Gastrocnemius medialis (tissue), 4 donors: ENCODE measurements around the gene STK38L. TPM values are rescaled to one million over a fixed set of nuclear protein-coding genes. Genes with fewer than 3 reads are reported as not detected.

Experiments
- ATAC-seq, 2 donors: fragments of 150-250 bp; one replicate each; pipeline ENCODE4 v1.9.1; 2016
- DNase-seq, 2 donors: peaks; one replicate each; pipeline ENCODE4 v3.0.0-alpha.2; 2019
- H3K27ac ChIP-seq, 4 donors: fragments of 200-600 bp; sonication (generic); 1 replicate in 1 of 4; 2 replicates in 3 of 4; pipeline ENCODE4 v1.5.1; 2016 to 2018; ENCODE audit warnings: mild to moderate bottlenecking in 2 of 4, moderate library complexity in 1 of 4
- H3K27me3 ChIP-seq, 3 donors: fragments of 200-600 bp; sonication (generic) in 2 of 3; 1 replicate in 1 of 3; 2 replicates in 2 of 3; pipeline versions ENCODE4 v1.5.1 to v1.6.0; 2016 to 2019; ENCODE audit warnings: mild to moderate bottlenecking in 1 of 3, moderate library complexity in 1 of 3
- H3K36me3 ChIP-seq, 2 donors: fragments of 200-600 bp; sonication (generic) in 1 of 2; one replicate each; pipeline ENCODE4 v1.5.1; 2017 to 2018
- H3K4me1 ChIP-seq, 2 donors: fragments of 200-600 bp; sonication (generic) in 1 of 2; one replicate each; pipeline ENCODE4 v1.5.1; 2016 to 2017; ENCODE audit warnings: mild to moderate bottlenecking in 2 of 2
- H3K4me3 ChIP-seq, 4 donors: fragments of 200-600 bp; sonication (generic) in 3 of 4; 1 replicate in 1 of 4; 2 replicates in 3 of 4; pipeline ENCODE4 v1.5.1; 2016 to 2019; ENCODE audit warnings: mild to moderate bottlenecking in 2 of 4
- H3K9me3 ChIP-seq, 3 donors: fragments of 200-600 bp; sonication (generic) in 2 of 3; 1 replicate in 1 of 3; 2 replicates in 2 of 3; pipeline ENCODE4 v1.5.1; 2016 to 2019
- POLR2A ChIP-seq, 2 donors: fragments of 450-650 bp; IDR thresholded peaks; one replicate each; pipeline ENCODE4 v1.6.1; 2017; ENCODE audit warnings: antibody characterized with exemption in 2 of 2, mild to moderate bottlenecking in 2 of 2, moderate library complexity in 2 of 2
- in situ Hi-C, 4 donors: fragments of 200-750 bp; cut with MboI; loops; one replicate each; pipeline versions ENCODE4 v1.15.0 to v1.8.0; 2017; ENCODE audit warnings: low sequenced_read_pairs in 4 of 4
- intact Hi-C: fragments of 100-400 bp; cut with DNase I; formaldehyde crosslinking; loops from one replicate; pipeline ENCODE4 v1.15.1; 2023; ENCODE audit warnings: low total_unique reads
- total RNA-seq, 4 donors: library from RNA; depleted of rRNA; stranded (reverse); fragments of >200 nt; gene quantifications; one replicate each; pipeline versions ENCODE4 v1.1.0 to v1.2.3, GENCODE V29; 2016
- TF ChIP-seq, protein P1 (sequence below), 5 experiments: fragments of 450-650 bp in 3 of 5; fragments of 200-600 bp in 2 of 5; sonication (generic) in 2 of 5; IDR thresholded peaks in 4 of 5; conservative IDR thresholded peaks in 1 of 5; 1 replicate in 4 of 5; 2 replicates in 1 of 5; pipeline ENCODE4 v1.5.1; 2016 to 2019; ENCODE audit warnings: antibody characterized with exemption in 5 of 5, mild to moderate bottlenecking in 3 of 5, moderate library complexity in 3 of 5

STK38L gene
- total RNA-seq, 4 donors from 2014 or later: 12.9 to 20.0 (median 13.5) TPM

DNA sequence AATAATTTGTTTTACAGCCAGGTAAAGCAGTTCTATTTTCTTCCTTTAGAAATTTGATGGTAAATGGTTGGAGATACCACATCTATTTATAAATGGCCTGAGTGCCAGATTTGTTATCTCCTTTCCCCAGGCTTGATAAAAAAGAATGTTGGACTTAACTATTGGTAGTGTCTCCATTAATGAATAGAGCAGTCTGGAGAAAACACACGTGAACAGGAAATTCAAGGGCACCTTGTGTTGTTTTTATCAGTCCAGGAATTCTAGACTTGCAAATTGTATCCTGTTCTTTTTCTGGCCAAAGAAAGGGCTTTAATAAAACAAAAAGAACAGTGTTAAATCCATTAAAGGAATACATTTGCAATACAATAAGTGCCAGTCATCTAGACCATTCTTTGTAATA lies 47.8 kb downstream of the STK38L start:
- Histone ChIP-seq H3K36me3 (no peaks in the 10 kb centered on the region), H3K4me3 (no peak overlapping the region), H3K4me1 (peaks cover 5 to 47% of the 10 kb centered on the region in 2 donors), H3K27ac (peak overlapping the region in 3 of 4 donors; percentile 32 to 65 (median 42)), H3K9me3 (no peaks in the 10 kb centered on the region), H3K27me3 (no peaks in the 10 kb centered on the region)
- in situ Hi-C loops: no loop called here
- ATAC-seq: peak; percentile 53 to 62
- intact Hi-C loops: loop anchor here (5.0 kb wide), 1 partner anchor 45 kb away; no protein-coding TSS in a partner anchor
- no peak for TF ChIP-seq POLR2A (IDR thresholded peaks at IDR 0.05)
- TF ChIP-seq, protein P1, sequence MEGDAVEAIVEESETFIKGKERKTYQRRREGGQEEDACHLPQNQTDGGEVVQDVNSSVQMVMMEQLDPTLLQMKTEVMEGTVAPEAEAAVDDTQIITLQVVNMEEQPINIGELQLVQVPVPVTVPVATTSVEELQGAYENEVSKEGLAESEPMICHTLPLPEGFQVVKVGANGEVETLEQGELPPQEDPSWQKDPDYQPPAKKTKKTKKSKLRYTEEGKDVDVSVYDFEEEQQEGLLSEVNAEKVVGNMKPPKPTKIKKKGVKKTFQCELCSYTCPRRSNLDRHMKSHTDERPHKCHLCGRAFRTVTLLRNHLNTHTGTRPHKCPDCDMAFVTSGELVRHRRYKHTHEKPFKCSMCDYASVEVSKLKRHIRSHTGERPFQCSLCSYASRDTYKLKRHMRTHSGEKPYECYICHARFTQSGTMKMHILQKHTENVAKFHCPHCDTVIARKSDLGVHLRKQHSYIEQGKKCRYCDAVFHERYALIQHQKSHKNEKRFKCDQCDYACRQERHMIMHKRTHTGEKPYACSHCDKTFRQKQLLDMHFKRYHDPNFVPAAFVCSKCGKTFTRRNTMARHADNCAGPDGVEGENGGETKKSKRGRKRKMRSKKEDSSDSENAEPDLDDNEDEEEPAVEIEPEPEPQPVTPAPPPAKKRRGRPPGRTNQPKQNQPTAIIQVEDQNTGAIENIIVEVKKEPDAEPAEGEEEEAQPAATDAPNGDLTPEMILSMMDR (IDR thresholded peaks at IDR 0.05 in 4 of 5, conservative IDR thresholded peaks at IDR 0.05 in 1 of 5): no peak
- DNase-seq: no peak

DNA sequence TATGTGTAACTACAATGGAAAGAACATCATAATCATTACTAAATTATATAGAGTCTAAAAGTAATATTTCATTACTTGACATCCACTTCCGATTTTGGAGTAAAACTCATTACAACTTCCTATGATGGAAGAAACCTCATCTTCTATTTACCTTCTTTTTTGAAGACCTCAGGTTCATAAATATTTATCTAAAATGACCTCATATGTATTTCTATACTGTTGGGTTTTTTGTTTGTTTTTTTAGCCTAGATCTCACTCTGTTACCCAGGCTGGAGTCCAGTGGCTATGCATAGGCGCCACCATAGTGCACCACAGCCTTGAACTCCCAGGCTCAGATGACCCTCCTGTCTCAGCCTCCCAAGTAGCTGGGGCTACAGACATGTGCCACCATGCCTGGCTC lies 48.6 kb downstream of the STK38L start:
- intact Hi-C loops: loop anchor here (5.0 kb wide), 1 partner anchor 45 kb away; no protein-coding TSS in a partner anchor
- no peak overlapping the region for H3K4me3 ChIP-seq
- no peaks in the 10 kb centered on the region for H3K9me3 ChIP-seq
- in situ Hi-C loops: no loop called here
- H3K27me3 ChIP-seq: no peaks in the 10 kb centered on the region
- H3K36me3 ChIP-seq: no peaks in the 10 kb centered on the region
- DNase-seq: no peak
- peak overlapping the region in 3 of 4 donors; percentile 16 to 63 (median 33) for H3K27ac ChIP-seq
- peaks cover 5 to 47% of the 10 kb centered on the region in 2 donors for H3K4me1 ChIP-seq
- no peak for ATAC-seq
- TF ChIP-seq POLR2A (IDR thresholded peaks at IDR 0.05): no peak
- TF ChIP-seq, protein P1 (IDR thresholded peaks at IDR 0.05 in 4 of 5, conservative IDR thresholded peaks at IDR 0.05 in 1 of 5): no peak

- H3K4me1 ChIP-seq: peaks cover 5 to 50% of the 10 kb centered on the region in 2 donors
- DNase-seq (no peak), ATAC-seq (no peak)
- intact Hi-C loops (loop anchor here (5.0 kb wide), 1 partner anchor 46 kb away; no protein-coding TSS in a partner anchor), in situ Hi-C loops (no loop called here)
- no peaks in the 10 kb centered on the region for H3K27me3 ChIP-seq
- peak overlapping the region in 2 of 4 donors; percentile 33 to 63 for H3K27ac ChIP-seq
- H3K9me3 ChIP-seq: no peaks in the 10 kb centered on the region
- TF ChIP-seq POLR2A (IDR thresholded peaks at IDR 0.05): no peak
- TF ChIP-seq, protein P1 (IDR thresholded peaks at IDR 0.05 in 4 of 5, conservative IDR thresholded peaks at IDR 0.05 in 1 of 5): no peak
- H3K4me3 ChIP-seq: no peak overlapping the region
- no peaks in the 10 kb centered on the region for H3K36me3 ChIP-seq
Measured at GRCh38 chr12:27293463-27293862, 49.4 kb downstream of the STK38L start.

- no peak for DNase-seq
- Histone ChIP-seq H3K4me1 (peaks cover 5 to 32% of the 10 kb centered on the region in 2 donors), H3K27me3 (no peaks in the 10 kb centered on the region), H3K4me3 (no peak overlapping the region), H3K27ac (no peak overlapping the region), H3K36me3 (peaks cover 0 to 5% of the 10 kb centered on the region in 2 donors), H3K9me3 (no peaks in the 10 kb centered on the region)
- no peak for ATAC-seq
- intact Hi-C loops: no loop called here
- in situ Hi-C loops: no loop called here
- TF ChIP-seq POLR2A (IDR thresholded peaks at IDR 0.05): no peak
- TF ChIP-seq, protein P1 (IDR thresholded peaks at IDR 0.05 in 4 of 5, conservative IDR thresholded peaks at IDR 0.05 in 1 of 5): no peak
Measured at GRCh38 chr12:27296674-27297073, 52.6 kb downstream of the STK38L start.

- H3K4me1 ChIP-seq: peaks cover 5 to 27% of the 10 kb centered on the region in 2 donors
- H3K4me3 ChIP-seq: no peak overlapping the region
- no peak for ATAC-seq
- no peaks in the 10 kb centered on the region for H3K9me3 ChIP-seq
- in situ Hi-C loops (no loop called here), intact Hi-C loops (no loop called here)
- TF ChIP-seq POLR2A (IDR thresholded peaks at IDR 0.05): no peak
- TF ChIP-seq, protein P1 (IDR thresholded peaks at IDR 0.05 in 4 of 5, conservative IDR thresholded peaks at IDR 0.05 in 1 of 5): no peak
- no peaks in the 10 kb centered on the region for H3K27me3 ChIP-seq
- no peak overlapping the region for H3K27ac ChIP-seq
- peaks cover 0 to 5% of the 10 kb centered on the region in 2 donors for H3K36me3 ChIP-seq
- DNase-seq: no peak
Measured at GRCh38 chr12:27297566-27297965, 53.5 kb downstream of the STK38L start.
